ENCODE measurements around the gene TCEAL5. TPM values are rescaled to one million over a fixed set of nuclear protein-coding genes. Genes with fewer than 3 reads are reported as not detected.
"Not testable (repeated sequence)": the region's sequence is repeated elsewhere in the genome, so short reads cannot be mapped to it uniquely, and the experiment has no call there.

The TCEAL5 gene
- total RNA-seq, 1 experiment from 2014 or later = not detected

GRCh38 chrX:103234869-103235268, 41.7 kb downstream of the TCEAL5 start:
- DNase-seq (ENCODE audit: low read depth) = no peak

- DNase-seq (ENCODE audit: low read depth) = no peak
Measured at GRCh38 chrX:103233263-103233662, 43.3 kb downstream of the TCEAL5 start.

GRCh38 chrX:103225918-103226317, 50.6 kb downstream of the TCEAL5 start:
- not testable (repeated sequence) for DNase-seq (ENCODE audit: low read depth)

Other genes with a start within 250 kb of the TCEAL5 start
- gene BEX1, start 212.6 kb downstream of the TCEAL5 start, total RNA-seq (2014; rRNA removed; shearing (Covaris generic)) = 50.0 and 56.3 TPM in 2 replicates
- 0.10 and 0.24 TPM in 2 replicates for gene NXF3, start 183.6 kb downstream of the TCEAL5 start, total RNA-seq (2014; rRNA removed; shearing (Covaris generic))
- 2.6 TPM in 2 replicates for gene BEX4, start 61.6 kb downstream of the TCEAL5 start, total RNA-seq (2014; rRNA removed; shearing (Covaris generic))
- gene TCEAL8, start 21.6 kb downstream of the TCEAL5 start, total RNA-seq (2014; rRNA removed; shearing (Covaris generic)) = 71.7 and 87.1 TPM in 2 replicates
- gene BEX2, start 34.2 kb upstream of the TCEAL5 start, total RNA-seq (2014; rRNA removed; shearing (Covaris generic)) = 0.20 TPM in 1 of 2 replicates, not detected in the other
- not detected in 2 replicates for gene TCEAL7, start 53.5 kb upstream of the TCEAL5 start, total RNA-seq (2014; rRNA removed; shearing (Covaris generic))
- 105 and 114 TPM in 2 replicates for gene TCEAL9, start 79.8 kb upstream of the TCEAL5 start, total RNA-seq (2014; rRNA removed; shearing (Covaris generic))
- 181 and 203 TPM in 2 replicates for gene BEX3, start 99.8 kb upstream of the TCEAL5 start, total RNA-seq (2014; rRNA removed; shearing (Covaris generic))
- not detected in 2 replicates for gene RAB40A, start 242.7 kb upstream of the TCEAL5 start, total RNA-seq (2014; rRNA removed; shearing (Covaris generic))